ENCODE results near the gene CHTF18.

Gene CHTF18

GRCh38 chr16:787978-788398 is 432 bp upstream of the CHTF18 start, which contains the start of gene RPUSD1 (continued):
- TF ChIP-seq ZNF184 (tag by site-specific recombination; IDR thresholded peaks at IDR 0.05) (0 out of 2 replicates have a peak, but pooled peaks have one; percentile 17), ZNF514 (tag by site-specific recombination; IDR thresholded peaks at IDR 0.05) (no peak), SCRT2 (tag by site-specific recombination; IDR thresholded peaks at IDR 0.05) (no peak), ZNF223 (tag by site-specific recombination; IDR thresholded peaks at IDR 0.05) (no peak), ZFP3 (tag by site-specific recombination; IDR thresholded peaks at IDR 0.05; ENCODE audit: low read depth) (no peak), ZNF248 (tag by site-specific recombination; IDR thresholded peaks at IDR 0.05) (no peak), ZNF274 (IDR thresholded peaks at IDR 0.05; ENCODE audit: low read length) (no peak), ZNF274 (tag by site-specific recombination; IDR thresholded peaks at IDR 0.05; ENCODE audit: borderline replicate concordance) (no peak), ZNF148 (tag by site-specific recombination; IDR thresholded peaks at IDR 0.05; ENCODE audit: borderline replicate concordance) (no peak), ZSCAN30 (tag by site-specific recombination; IDR thresholded peaks at IDR 0.05) (0 out of 2 replicates have a peak, but pooled peaks have one; percentile 42), ZNF26 (tag by site-specific recombination; IDR thresholded peaks at IDR 0.05) (no peak), ZNF510 (tag by site-specific recombination; IDR thresholded peaks at IDR 0.05; ENCODE audit: insufficient replicate concordance) (no peak), ZNF530 (tag by site-specific recombination; IDR thresholded peaks at IDR 0.05; ENCODE audit: low read depth) (no peak), ZSCAN16 (tag by site-specific recombination; IDR thresholded peaks at IDR 0.05) (no peak), BCL11B (tag by site-specific recombination; IDR thresholded peaks at IDR 0.05; ENCODE audit: low read depth) (no peak), ZNF169 (tag by site-specific recombination; IDR thresholded peaks at IDR 0.05) (no peak), ZNF394 (tag by site-specific recombination; IDR thresholded peaks at IDR 0.05; ENCODE audit: borderline replicate concordance) (no peak), ZNF580 (tag by site-specific recombination; IDR thresholded peaks at IDR 0.05) (no peak), ZNF391 (tag by site-specific recombination; IDR thresholded peaks at IDR 0.05; ENCODE audit: borderline replicate concordance, low read depth) (no peak), ZNF747 (tag by site-specific recombination; IDR thresholded peaks at IDR 0.05) (no peak), HOXA7 (CRISPR knock-in tag; IDR thresholded peaks at IDR 0.05; ENCODE audit: borderline replicate concordance) (no peak), KLF17 (tag by site-specific recombination; IDR thresholded peaks at IDR 0.05) (no peak), RBAK (tag by site-specific recombination; IDR thresholded peaks at IDR 0.05) (no peak), ZNF629 (tag by site-specific recombination; IDR thresholded peaks at IDR 0.05) (no peak), ZNF660 (tag by site-specific recombination; IDR thresholded peaks at IDR 0.05) (no peak), ZNF76 (tag by site-specific recombination; IDR thresholded peaks at IDR 0.05; ENCODE audit: borderline replicate concordance, low read depth) (no peak), HOXC10 (CRISPR knock-in tag; IDR thresholded peaks at IDR 0.05) (no peak), ZNF37A (tag by site-specific recombination; IDR thresholded peaks at IDR 0.05) (0 out of 2 replicates have a peak, but pooled peaks have one; percentile 26), OSR2 (tag by site-specific recombination; IDR thresholded peaks at IDR 0.05) (no peak), ZNF561 (tag by site-specific recombination; IDR thresholded peaks at IDR 0.05; ENCODE audit: borderline replicate concordance) (peak; percentile 59; the same call in 1 of the 2 replicates), ZFP69B (tag by site-specific recombination; IDR thresholded peaks at IDR 0.05) (no peak), ZNF670 (tag by site-specific recombination; IDR thresholded peaks at IDR 0.05; ENCODE audit: low read depth) (no peak)
- TF ChIP-seq, protein P1, sequence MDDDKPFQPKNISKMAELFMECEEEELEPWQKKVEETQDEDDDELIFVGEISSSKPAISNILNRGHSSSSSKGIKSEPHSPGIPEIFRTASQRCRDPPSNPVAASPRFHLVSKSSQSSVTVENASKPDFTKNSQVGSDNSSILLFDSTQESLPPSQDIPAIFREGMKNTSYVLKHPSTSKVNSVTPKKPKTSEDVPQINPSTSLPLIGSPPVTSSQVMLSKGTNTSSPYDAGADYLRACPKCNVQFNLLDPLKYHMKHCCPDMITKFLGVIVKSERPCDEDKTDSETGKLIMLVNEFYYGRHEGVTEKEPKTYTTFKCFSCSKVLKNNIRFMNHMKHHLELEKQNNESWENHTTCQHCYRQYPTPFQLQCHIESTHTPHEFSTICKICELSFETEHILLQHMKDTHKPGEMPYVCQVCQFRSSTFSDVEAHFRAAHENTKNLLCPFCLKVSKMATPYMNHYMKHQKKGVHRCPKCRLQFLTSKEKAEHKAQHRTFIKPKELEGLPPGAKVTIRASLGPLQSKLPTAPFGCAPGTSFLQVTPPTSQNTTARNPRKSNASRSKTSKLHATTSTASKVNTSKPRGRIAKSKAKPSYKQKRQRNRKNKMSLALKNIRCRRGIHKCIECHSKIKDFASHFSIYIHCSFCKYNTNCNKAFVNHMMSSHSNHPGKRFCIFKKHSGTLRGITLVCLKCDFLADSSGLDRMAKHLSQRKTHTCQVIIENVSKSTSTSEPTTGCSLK (tag by site-specific recombination; IDR thresholded peaks at IDR 0.05) = no peak
- TF ChIP-seq, protein P2, sequence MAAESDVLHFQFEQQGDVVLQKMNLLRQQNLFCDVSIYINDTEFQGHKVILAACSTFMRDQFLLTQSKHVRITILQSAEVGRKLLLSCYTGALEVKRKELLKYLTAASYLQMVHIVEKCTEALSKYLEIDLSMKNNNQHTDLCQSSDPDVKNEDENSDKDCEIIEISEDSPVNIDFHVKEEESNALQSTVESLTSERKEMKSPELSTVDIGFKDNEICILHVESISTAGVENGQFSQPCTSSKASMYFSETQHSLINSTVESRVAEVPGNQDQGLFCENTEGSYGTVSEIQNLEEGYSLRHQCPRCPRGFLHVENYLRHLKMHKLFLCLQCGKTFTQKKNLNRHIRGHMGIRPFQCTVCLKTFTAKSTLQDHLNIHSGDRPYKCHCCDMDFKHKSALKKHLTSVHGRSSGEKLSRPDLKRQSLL (tag by site-specific recombination; IDR thresholded peaks at IDR 0.05) = no peak
